HG03520 (cell line): ENCODE data around the gene ZNF414.

ENCODE experiments used
- ATAC-seq: cut with Tn5 transposase; IDR thresholded peaks from one replicate; pipeline ENCODE4 v1.9.1; 2021; ENCODE audit warnings: mild to moderate bottlenecking, moderate library complexity; ENCODE audit not compliant: unreplicated experiment

The ZNF414 gene

DNA sequence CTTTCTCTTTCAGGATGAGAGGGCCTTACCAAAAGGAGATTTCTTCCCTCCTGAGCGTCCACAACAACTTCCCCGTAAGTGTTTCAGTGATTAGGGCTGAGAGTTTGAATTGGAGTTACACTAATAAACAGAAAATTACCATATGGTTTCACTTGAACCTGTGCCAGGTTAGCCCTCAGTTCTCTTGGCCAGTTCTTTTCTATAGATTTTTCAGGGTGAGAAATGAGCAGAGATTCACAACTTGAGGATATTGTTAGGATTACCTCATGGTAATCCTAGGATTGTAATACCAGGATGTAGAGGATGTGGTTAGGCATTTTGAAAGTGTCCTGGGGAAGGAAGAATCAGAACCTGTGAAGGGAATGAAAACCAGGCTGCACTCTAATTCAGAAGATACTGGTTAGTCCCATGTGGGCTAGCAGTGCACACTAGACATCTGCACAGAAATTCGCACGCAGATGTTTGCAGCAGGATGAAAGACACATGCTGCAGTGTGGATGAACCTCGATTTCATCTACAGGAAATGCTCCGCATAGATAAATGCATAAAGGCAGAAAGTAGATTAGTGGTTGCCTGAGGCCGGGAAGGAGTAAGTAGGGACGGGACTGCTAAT, 45.1 kb downstream of the ZNF414 start:
- ATAC-seq = no peak

DNA sequence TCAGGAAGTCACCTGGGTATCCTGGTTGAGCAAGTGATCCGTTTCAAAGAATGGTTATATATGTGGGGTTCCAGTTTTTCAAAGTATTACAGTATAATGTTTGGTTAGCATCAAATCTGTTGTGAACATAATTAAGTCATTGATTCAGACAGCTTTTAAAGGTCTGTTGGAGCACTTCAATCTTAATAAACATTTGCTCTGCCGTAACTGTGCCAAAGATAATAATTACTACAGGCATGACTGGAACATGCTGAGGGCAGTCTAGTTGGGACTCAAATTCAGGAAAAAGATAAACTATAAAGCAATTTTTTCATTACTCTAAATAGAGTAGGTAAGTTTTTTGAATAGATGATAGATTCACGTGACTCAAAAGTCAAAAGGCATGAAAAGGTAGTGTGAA, 45.8 kb downstream of the ZNF414 start:
- ATAC-seq = no peak

DNA sequence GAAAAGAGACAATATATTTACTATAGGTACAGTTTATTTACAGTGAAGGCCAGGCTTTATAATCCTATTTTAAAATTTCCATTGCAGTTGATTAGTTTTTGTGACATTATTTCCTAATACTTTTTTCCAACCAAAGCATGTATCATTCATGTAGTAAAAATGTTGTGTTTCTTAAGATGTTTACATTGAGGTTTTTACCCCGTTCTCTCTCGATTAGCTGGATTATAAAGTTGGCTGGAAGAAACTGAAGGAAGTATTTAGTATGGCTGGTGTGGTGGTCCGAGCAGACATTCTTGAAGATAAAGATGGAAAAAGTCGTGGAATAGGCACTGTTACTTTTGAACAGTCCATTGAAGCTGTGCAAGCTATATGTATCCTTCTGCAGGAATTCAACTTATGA, 47.9 kb downstream of the ZNF414 start:
- ATAC-seq = no peak

DNA sequence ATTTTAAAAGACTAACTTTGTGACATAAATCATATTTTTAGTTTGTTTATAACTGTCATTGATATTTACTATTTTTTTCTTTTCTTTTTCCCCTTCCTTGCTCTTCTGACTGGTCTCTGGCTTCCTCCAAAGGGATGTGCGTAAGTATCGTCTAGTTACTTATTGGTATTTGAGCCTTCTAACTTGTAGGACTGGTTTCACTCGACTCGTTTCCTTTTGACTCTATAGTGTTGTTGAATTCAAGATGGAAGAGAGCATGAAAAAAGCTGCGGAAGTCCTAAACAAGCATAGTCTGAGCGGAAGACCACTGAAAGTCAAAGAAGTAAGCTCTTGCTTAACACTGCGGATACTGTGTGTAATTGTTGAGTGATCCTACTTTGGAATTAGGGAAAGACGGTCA, 50.6 kb downstream of the ZNF414 start:
- no peak for ATAC-seq

DNA sequence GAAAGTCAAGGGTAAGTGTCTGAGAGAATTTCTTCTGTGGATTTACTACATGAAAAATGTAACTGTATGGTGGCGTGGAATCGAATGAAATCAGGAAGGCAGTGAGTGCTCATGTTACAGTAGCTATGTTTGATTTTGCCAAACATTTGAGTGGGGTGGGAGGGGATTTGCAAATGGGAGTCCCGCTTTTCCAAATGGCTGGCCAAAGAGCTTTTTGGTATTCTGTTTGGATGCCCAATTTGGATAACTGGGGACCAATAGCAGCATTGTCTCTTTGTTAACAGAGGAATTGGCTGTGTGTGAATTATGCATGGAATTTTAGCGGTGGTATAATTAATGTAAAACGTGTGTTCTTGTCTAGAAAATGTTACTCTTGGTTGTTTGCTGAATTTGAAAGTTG, 51.4 kb downstream of the ZNF414 start:
- ATAC-seq = no peak

DNA sequence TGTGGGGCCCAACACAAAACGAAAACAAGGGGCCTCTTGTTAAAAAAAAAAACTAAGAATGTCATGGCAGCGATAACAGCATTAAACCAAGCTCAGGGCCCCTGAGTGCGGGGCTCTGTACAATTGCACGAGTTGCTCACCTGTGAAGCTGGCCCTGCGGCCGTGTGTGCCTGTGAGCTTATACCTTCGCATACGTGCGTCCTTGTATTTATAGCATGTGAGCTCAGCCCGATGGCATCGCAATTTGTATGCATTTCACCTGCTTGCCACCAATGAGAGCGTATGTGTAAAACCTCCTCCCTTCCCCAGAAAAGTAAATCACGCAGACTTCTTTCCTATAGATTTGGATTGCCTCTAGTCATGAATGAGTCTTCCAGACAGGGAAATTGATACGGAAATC, 52.1 kb downstream of the ZNF414 start:
- no peak for ATAC-seq

DNA sequence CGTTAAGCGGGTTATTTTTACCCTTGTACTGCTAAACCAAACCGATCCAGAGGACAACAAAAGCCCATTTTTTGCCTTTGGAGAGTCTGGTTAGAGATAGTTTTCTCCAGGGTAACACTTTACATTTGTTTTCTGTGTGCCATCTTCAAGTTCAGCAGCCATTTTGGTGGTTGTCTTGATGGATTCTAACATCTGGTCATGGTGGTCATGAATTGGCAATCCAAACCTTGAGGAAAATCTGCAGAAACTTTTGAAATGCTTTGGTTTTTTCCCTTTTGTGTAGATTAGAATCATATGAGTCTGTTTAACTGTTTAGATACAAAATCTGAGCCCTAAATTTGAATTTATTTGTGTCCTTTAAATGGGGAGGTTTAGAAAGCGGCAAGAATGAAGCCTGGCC, 52.6 kb downstream of the ZNF414 start:
- ATAC-seq = no peak

DNA sequence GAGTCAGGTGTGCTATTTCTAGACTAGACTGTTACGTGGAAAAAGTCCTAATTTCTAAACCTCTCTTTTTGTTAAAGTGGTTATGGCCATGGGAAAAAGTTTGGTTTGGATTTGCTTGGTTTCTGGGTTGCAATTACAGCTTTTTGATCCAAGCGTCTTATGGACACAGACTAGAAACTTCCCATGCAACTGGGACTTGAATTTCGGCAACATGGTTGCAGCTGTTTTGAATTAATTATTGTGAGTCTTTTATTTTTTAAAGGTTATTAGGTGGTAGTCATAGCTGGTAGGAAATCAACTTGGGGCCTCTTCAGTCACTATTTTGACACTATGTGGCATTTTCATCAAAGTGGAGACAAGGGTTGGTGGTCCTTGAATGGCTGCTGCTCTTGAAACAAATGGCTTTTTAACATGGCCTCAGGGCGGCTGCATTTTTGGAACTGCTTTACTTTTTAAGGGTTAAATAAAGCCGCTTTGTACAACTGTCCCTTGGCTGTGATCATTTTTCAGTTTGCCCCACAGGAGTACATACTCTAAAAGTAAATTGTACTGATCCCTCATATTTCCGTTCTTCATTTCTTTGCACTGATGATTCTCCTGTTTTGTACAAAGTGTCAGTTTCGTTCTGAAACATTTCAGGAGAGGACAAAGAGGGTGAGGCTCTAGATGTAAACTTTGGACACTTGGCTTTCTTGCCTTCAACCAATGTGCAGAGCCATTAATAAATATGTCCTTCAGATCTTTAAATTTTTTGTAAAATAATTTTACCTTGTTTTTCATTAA, 53.3 kb downstream of the ZNF414 start:
- ATAC-seq = no peak
